Esophagus muscularis mucosa (tissue), 3 donors: Measurements from ENCODE around the gene NUMA1.

Source experiments
- POLR2AphosphoS5 ChIP-seq, 2 donors: sonication (generic); formaldehyde crosslinking; IDR thresholded peaks; one replicate each; pipeline ENCODE4 v1.6.1; 2017; ENCODE audit warnings: antibody characterized with exemption in 2 of 2
- TF ChIP-seq, protein P1 (sequence below), 3 experiments: fragments of 200-600 bp in 2 of 3; fragments of 450-650 bp in 1 of 3; sonication (generic) in 2 of 3; IDR thresholded peaks; one replicate each; pipeline ENCODE4 v1.5.1; 2017 to 2019; ENCODE audit warnings: antibody characterized with exemption in 3 of 3, mild to moderate bottlenecking in 2 of 3, moderate library complexity in 1 of 3

DNA sequence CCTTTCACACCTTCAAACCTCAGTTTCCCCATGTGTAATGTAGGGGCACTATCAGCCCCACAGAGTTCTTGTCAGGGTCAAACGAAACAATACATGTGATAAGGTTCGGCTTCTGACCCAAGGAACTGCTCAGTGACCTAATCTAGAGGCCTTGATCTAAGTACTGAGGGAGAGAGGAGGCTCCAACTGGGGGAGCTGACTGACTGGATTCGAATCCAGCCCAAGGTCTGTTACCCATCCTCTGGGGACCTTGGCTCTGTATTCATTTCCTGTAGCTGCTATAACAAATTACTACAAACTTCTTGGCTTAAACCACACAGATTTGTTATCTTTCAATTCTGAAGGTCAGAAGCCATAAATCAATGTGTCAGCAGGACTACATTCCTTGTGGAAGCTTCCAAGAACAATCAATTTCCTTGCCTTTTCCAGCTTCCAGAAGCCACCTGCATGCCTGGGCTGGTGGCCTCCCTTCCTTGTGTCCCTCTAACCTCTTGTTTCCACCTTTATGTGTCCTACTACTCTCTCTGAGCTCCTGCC is 42.8 kb upstream of the NUMA1 start:
- TF ChIP-seq, protein P1, sequence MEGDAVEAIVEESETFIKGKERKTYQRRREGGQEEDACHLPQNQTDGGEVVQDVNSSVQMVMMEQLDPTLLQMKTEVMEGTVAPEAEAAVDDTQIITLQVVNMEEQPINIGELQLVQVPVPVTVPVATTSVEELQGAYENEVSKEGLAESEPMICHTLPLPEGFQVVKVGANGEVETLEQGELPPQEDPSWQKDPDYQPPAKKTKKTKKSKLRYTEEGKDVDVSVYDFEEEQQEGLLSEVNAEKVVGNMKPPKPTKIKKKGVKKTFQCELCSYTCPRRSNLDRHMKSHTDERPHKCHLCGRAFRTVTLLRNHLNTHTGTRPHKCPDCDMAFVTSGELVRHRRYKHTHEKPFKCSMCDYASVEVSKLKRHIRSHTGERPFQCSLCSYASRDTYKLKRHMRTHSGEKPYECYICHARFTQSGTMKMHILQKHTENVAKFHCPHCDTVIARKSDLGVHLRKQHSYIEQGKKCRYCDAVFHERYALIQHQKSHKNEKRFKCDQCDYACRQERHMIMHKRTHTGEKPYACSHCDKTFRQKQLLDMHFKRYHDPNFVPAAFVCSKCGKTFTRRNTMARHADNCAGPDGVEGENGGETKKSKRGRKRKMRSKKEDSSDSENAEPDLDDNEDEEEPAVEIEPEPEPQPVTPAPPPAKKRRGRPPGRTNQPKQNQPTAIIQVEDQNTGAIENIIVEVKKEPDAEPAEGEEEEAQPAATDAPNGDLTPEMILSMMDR (IDR thresholded peaks at IDR 0.05), result no peak
- TF ChIP-seq POLR2AphosphoS5 (IDR thresholded peaks at IDR 0.05), result no peak
